Measurements from ENCODE around the gene PDE6D.
"Not testable (repeated sequence)": the region's sequence is repeated elsewhere in the genome, so short reads cannot be mapped to it uniquely, and the experiment has no call there.

The PDE6D gene

GRCh38 chr2:231718799-231719198 lies 62.3 kb downstream of the PDE6D start:
- no peak for DNase-seq

- peak; percentile 57 for DNase-seq
Observed at GRCh38 chr2:231717281-231718171, 63.6 kb downstream of the PDE6D start.

- DNase-seq, result peak; percentile 50
Observed at GRCh38 chr2:231716666-231717280, 64.3 kb downstream of the PDE6D start.

- peak; percentile 65 for DNase-seq
Observed at GRCh38 chr2:231715988-231716616, 65.0 kb downstream of the PDE6D start.

- DNase-seq, result no peak
Observed at GRCh38 chr2:231715499-231715837, 65.6 kb downstream of the PDE6D start.

- DNase-seq, result peak; percentile 59
Observed at GRCh38 chr2:231714639-231715498, 66.2 kb downstream of the PDE6D start.

- peak; percentile 89 for DNase-seq
Observed at GRCh38 chr2:231713730-231714638, 67.1 kb downstream of the PDE6D start.

GRCh38 chr2:231713406-231713729 lies 67.7 kb downstream of the PDE6D start:
- not testable (repeated sequence) for DNase-seq

- DNase-seq, result not testable (repeated sequence)
Observed at GRCh38 chr2:231712451-231713021, 68.5 kb downstream of the PDE6D start.

GRCh38 chr2:231711677-231712450 lies 69.2 kb downstream of the PDE6D start:
- no peak for DNase-seq

GRCh38 chr2:231710799-231711676 lies 70.0 kb downstream of the PDE6D start:
- peak; percentile 35 for DNase-seq

- DNase-seq, result peak; percentile 86
Observed at GRCh38 chr2:231709981-231710798, 70.9 kb downstream of the PDE6D start.

- no peak for DNase-seq
Observed at GRCh38 chr2:231709636-231709980, 71.5 kb downstream of the PDE6D start.

- DNase-seq, result peak; percentile 31
Observed at GRCh38 chr2:231708773-231709635, 72.1 kb downstream of the PDE6D start.

- peak; percentile 99 for DNase-seq
Observed at GRCh38 chr2:231707927-231708772, 72.9 kb downstream of the PDE6D start, which contains the start of gene PTMA. TSS of gene PTMA (plus strand) at chr2:231708525. CDS start at chr2:231708707, 182 bp downstream.

GRCh38 chr2:231707625-231707926 lies 73.5 kb downstream of the PDE6D start:
- peak; percentile 54 for DNase-seq
